Measurements from ENCODE around the gene TLK2. TPM values are rescaled to one million over a fixed set of nuclear protein-coding genes. Genes with fewer than 3 reads are reported as not detected.
"Not testable (repeated sequence)": the region's sequence is repeated elsewhere in the genome, so short reads cannot be mapped to it uniquely, and the experiment has no call there.

TLK2 gene
- total RNA-seq, 1 experiment from 2014 or later = 54.6 TPM

DNA sequence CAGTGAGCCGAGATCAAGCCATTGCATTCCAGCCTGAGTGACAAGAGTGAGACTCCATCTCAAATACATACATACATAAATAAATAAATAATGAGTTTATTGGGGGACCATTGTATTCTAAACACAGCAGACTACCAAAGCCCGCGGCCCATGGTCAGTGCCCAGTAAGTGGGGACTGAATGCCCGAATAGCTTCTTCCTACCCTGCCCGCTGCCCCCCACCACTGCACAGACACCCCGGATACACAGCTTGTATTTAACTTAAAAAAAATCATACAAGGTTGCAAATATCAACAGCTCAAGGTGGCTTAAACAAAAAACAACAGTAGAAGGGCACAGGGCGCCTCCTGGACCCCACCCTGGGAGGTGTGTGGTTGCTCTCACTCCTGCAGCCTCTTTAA, 22.6 kb upstream of the TLK2 start:
- no peaks in the 10 kb centered on the region for H3K9me3 ChIP-seq (ENCODE audit: control insufficient read depth, insufficient read depth, low read depth, low read length)
- H3K27me3 ChIP-seq (ENCODE audit: control insufficient read depth, insufficient read depth, low read length) = no peaks in the 10 kb centered on the region
- DNase-seq (ENCODE audit: low read depth, low spot score) (no peak), ATAC-seq (no peak)
- CTCF ChIA-PET = no interaction called here
- in situ Hi-C loops (cut with HindIII; ENCODE audit: low pct_unique_long_range_greater_than_20kb, low sequenced_read_pairs) (no loop called here), intact Hi-C loops (cut with micrococcal nuclease; ENCODE audit: unreplicated experiment) (no loop called here)
- no peak overlapping the region for H3K27ac ChIP-seq (ENCODE audit: low read length)
- POLR2A ChIA-PET = no interaction called here
- no peak overlapping the region for H3K4me3 ChIP-seq (ENCODE audit: low read depth in 2 of 2, low read length in 2 of 2)
- no peaks in the 10 kb centered on the region for H3K4me1 ChIP-seq (ENCODE audit: control insufficient read depth, insufficient read depth, low read length)
- H3K36me3 ChIP-seq (ENCODE audit: control insufficient read depth, insufficient read depth, low read length) = no peaks in the 10 kb centered on the region
- BruUV-seq (replicated peaks) = no TSS peak
- TF ChIP-seq SIN3A (IDR thresholded peaks at IDR 0.05; ENCODE audit: borderline replicate concordance, insufficient read depth, low read depth, low read length) = no peak
- no peak for TF ChIP-seq TCF7L2 (IDR thresholded peaks at IDR 0.05; ENCODE audit: low read depth, low read length)
- TF ChIP-seq, protein P1, sequence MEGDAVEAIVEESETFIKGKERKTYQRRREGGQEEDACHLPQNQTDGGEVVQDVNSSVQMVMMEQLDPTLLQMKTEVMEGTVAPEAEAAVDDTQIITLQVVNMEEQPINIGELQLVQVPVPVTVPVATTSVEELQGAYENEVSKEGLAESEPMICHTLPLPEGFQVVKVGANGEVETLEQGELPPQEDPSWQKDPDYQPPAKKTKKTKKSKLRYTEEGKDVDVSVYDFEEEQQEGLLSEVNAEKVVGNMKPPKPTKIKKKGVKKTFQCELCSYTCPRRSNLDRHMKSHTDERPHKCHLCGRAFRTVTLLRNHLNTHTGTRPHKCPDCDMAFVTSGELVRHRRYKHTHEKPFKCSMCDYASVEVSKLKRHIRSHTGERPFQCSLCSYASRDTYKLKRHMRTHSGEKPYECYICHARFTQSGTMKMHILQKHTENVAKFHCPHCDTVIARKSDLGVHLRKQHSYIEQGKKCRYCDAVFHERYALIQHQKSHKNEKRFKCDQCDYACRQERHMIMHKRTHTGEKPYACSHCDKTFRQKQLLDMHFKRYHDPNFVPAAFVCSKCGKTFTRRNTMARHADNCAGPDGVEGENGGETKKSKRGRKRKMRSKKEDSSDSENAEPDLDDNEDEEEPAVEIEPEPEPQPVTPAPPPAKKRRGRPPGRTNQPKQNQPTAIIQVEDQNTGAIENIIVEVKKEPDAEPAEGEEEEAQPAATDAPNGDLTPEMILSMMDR (IDR thresholded peaks at IDR 0.05) = no peak
- no peak for TF ChIP-seq POLR2AphosphoS5 (IDR thresholded peaks at IDR 0.05; ENCODE audit: low read depth, low read length)
- TF ChIP-seq, protein P2, sequence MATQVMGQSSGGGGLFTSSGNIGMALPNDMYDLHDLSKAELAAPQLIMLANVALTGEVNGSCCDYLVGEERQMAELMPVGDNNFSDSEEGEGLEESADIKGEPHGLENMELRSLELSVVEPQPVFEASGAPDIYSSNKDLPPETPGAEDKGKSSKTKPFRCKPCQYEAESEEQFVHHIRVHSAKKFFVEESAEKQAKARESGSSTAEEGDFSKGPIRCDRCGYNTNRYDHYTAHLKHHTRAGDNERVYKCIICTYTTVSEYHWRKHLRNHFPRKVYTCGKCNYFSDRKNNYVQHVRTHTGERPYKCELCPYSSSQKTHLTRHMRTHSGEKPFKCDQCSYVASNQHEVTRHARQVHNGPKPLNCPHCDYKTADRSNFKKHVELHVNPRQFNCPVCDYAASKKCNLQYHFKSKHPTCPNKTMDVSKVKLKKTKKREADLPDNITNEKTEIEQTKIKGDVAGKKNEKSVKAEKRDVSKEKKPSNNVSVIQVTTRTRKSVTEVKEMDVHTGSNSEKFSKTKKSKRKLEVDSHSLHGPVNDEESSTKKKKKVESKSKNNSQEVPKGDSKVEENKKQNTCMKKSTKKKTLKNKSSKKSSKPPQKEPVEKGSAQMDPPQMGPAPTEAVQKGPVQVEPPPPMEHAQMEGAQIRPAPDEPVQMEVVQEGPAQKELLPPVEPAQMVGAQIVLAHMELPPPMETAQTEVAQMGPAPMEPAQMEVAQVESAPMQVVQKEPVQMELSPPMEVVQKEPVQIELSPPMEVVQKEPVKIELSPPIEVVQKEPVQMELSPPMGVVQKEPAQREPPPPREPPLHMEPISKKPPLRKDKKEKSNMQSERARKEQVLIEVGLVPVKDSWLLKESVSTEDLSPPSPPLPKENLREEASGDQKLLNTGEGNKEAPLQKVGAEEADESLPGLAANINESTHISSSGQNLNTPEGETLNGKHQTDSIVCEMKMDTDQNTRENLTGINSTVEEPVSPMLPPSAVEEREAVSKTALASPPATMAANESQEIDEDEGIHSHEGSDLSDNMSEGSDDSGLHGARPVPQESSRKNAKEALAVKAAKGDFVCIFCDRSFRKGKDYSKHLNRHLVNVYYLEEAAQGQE (IDR thresholded peaks at IDR 0.05; ENCODE audit: insufficient read depth in 1 of 2, low read depth in 2 of 2, low read length in 1 of 2) = no peak

DNA sequence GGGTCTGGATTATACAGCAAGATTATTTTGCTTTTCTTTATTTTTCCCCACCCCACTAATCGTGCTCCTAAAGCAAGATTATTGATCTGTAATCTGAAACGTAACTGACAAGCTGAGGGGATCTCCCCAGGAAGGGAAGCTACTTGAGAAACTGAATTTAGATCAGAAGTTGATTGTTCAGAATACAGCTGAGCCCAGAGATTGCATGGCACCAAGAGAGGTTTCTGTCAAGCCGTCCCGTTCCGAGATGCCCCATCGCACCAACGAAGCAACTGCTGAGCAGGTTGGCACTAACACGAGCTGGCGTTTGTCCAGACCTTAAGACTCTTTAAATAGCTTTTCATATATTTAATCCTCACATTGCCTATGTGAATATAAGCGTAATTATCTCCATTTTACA, 20.1 kb upstream of the TLK2 start:
- POLR2A ChIA-PET; ATAC-seq; H3K4me1 ChIP-seq (ENCODE audit: control insufficient read depth, insufficient read depth, low read length); H3K27ac ChIP-seq (ENCODE audit: low read length); H3K27me3 ChIP-seq (ENCODE audit: control insufficient read depth, insufficient read depth, low read length); DNase-seq (ENCODE audit: low read depth, low spot score); H3K36me3 ChIP-seq (ENCODE audit: control insufficient read depth, insufficient read depth, low read length); intact Hi-C loops (cut with micrococcal nuclease; ENCODE audit: unreplicated experiment); BruUV-seq (replicated peaks); CTCF ChIA-PET; in situ Hi-C loops (cut with HindIII; ENCODE audit: low pct_unique_long_range_greater_than_20kb, low sequenced_read_pairs); H3K9me3 ChIP-seq (ENCODE audit: control insufficient read depth, insufficient read depth, low read depth, low read length); H3K4me3 ChIP-seq (ENCODE audit: low read depth in 2 of 2, low read length in 2 of 2): not testable (repeated sequence)

DNA sequence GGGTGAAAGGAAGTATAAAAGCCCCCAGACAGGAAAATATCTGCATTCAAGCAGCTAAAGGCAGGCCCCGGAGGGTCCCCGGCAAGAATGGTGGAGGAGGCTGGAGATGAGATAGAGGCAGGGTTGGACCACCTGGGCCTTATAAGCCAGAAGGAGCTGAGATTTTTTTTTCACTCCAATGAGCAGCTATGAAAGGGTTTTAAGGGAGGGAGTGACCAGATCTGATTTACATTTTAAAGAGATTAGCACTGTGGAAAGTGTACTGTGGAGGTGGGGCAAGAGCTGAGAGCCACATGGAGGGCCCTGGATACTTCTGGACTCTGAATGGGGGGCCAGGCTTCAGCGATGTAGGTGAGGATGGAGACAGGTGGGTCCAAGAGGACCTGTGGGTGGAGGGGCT, 14.2 kb upstream of the TLK2 start:
- H3K4me3 ChIP-seq (ENCODE audit: low read depth in 2 of 2, low read length in 2 of 2); POLR2A ChIA-PET; H3K27ac ChIP-seq (ENCODE audit: low read length); BruUV-seq (replicated peaks); in situ Hi-C loops (cut with HindIII; ENCODE audit: low pct_unique_long_range_greater_than_20kb, low sequenced_read_pairs); ATAC-seq; intact Hi-C loops (cut with micrococcal nuclease; ENCODE audit: unreplicated experiment); H3K9me3 ChIP-seq (ENCODE audit: control insufficient read depth, insufficient read depth, low read depth, low read length); CTCF ChIA-PET; H3K4me1 ChIP-seq (ENCODE audit: control insufficient read depth, insufficient read depth, low read length); DNase-seq (ENCODE audit: low read depth, low spot score); H3K27me3 ChIP-seq (ENCODE audit: control insufficient read depth, insufficient read depth, low read length); H3K36me3 ChIP-seq (ENCODE audit: control insufficient read depth, insufficient read depth, low read length): not testable (repeated sequence)

DNA sequence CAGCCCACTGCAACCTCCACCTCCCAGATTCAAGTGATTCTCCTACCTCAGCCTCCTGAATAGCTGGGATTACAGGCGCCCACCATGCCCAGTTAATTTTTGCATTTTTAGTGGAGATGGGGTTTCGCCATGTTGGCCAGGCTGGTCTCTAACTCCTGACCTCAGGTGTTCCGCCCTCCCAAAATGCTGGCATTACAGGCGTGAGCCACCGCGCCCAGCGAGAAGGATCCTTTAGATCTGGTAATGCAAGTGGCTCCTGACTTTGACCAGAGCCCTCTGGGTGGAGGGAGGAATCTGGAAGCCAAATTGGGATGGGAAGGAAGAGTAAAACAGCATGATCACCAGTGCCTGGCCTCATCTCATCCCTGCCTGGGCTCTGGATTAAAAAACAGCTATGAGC, 13.4 kb upstream of the TLK2 start:
- H3K4me1 ChIP-seq (ENCODE audit: control insufficient read depth, insufficient read depth, low read length); H3K9me3 ChIP-seq (ENCODE audit: control insufficient read depth, insufficient read depth, low read depth, low read length); BruUV-seq (replicated peaks); ATAC-seq; in situ Hi-C loops (cut with HindIII; ENCODE audit: low pct_unique_long_range_greater_than_20kb, low sequenced_read_pairs); H3K4me3 ChIP-seq (ENCODE audit: low read depth in 2 of 2, low read length in 2 of 2); H3K27ac ChIP-seq (ENCODE audit: low read length); CTCF ChIA-PET; intact Hi-C loops (cut with micrococcal nuclease; ENCODE audit: unreplicated experiment); POLR2A ChIA-PET; DNase-seq (ENCODE audit: low read depth, low spot score); H3K27me3 ChIP-seq (ENCODE audit: control insufficient read depth, insufficient read depth, low read length); H3K36me3 ChIP-seq (ENCODE audit: control insufficient read depth, insufficient read depth, low read length): not testable (repeated sequence)

All from Panc1 (cell line).